ENCODE measurements around the gene HOXA5. TPM values are rescaled to one million over a fixed set of nuclear protein-coding genes. Genes with fewer than 3 reads are reported as not detected.

HOXA5 gene
- total RNA-seq, 4 donors from 2014 or later = 18.3 to 89.8 (median 31.6) TPM

GRCh38 chr7:27152816-27153442 is 9.4 kb upstream of the HOXA5 start:
- Histone ChIP-seq H3K9me3 (no peaks in the 10 kb centered on the region), H3K27me3 (peaks cover 56% of the 10 kb centered on the region), H3K27ac (peak overlapping the region; percentile 95 to 99 (median 98)), H3K4me3 (peak overlapping the region in 3 of 4 donors; percentile 71 to 79 (median 73)), H3K4me1 (peaks cover 21 to 71% (median 51%) of the 10 kb centered on the region in 4 donors), H3K36me3 (no peaks in the 10 kb centered on the region)
- intact Hi-C loops (cut with DNase I; ENCODE audit: low total_unique reads) = no loop called here
- in situ Hi-C loops (cut with MboI; ENCODE audit: low pct_ligation_motif_present in 1 of 4, low pct_unique_long_range_greater_than_20kb in 1 of 4, low sequenced_read_pairs in 3 of 4) = loop anchor here in 3 of 4 donors (10.0 to 25.0 kb wide), 4 partner anchors 788 to 1291 kb away; no protein-coding TSS in a partner anchor
- TF ChIP-seq CTCF (IDR thresholded peaks at IDR 0.05) (no peak), POLR2A (IDR thresholded peaks at IDR 0.05) (no peak), EP300 (IDR thresholded peaks at IDR 0.05; ENCODE audit: low read depth) (no peak), POLR2AphosphoS5 (IDR thresholded peaks at IDR 0.05) (no peak)
- no peak for DNase-seq
- 16 to 34% methylated on average over 3 to 21 of the region's 22 CpGs for WGBS, 2 donors (ENCODE audit: low coverage in 1 of 2)

- Histone ChIP-seq H3K36me3 (no peaks in the 10 kb centered on the region), H3K9me3 (no peaks in the 10 kb centered on the region), H3K4me3 (peak within 1 kb of the TSS; percentile 71 to 81 (median 76)), H3K27ac (peak within 1 kb of the TSS; percentile 95 to 99 (median 98)), H3K4me1 (peaks cover 21 to 79% (median 57%) of the 10 kb centered on the region in 4 donors), H3K27me3 (peaks cover 59% of the 10 kb centered on the region)
- DNase-seq = peak; percentile 84
- in situ Hi-C loops (cut with MboI; ENCODE audit: low pct_ligation_motif_present in 1 of 4, low pct_unique_long_range_greater_than_20kb in 1 of 4, low sequenced_read_pairs in 3 of 4) = loop anchor here in 3 of 4 donors (10.0 to 25.0 kb wide), 4 partner anchors 787 to 1290 kb away; no protein-coding TSS in a partner anchor
- 5% methylated on average over 53 of the region's 53 CpGs; no CpG with 5 or more reads in 1 of the 2 donors for WGBS, 2 donors (ENCODE audit: low coverage in 1 of 2)
- intact Hi-C loops (cut with DNase I; ENCODE audit: low total_unique reads) = no loop called here
- TF ChIP-seq POLR2AphosphoS5 (IDR thresholded peaks at IDR 0.05) (peak; percentile 86 to 98 (median 98)), POLR2A (IDR thresholded peaks at IDR 0.05) (peak; percentile 96), CTCF (IDR thresholded peaks at IDR 0.05) (no peak)
These were observed 8.7 kb upstream of the HOXA5 start, which contains the start of gene HOXA3 for GRCh38 chr7:27151931-27152815. Gene HOXA3, minus strand, starts transcription at chr7:27152583. Its CDS starts 41,943 bp downstream, at chr7:27110640.

GRCh38 chr7:27151341-27151930 is 8.0 kb upstream of the HOXA5 start:
- Histone ChIP-seq H3K27me3 (peaks cover 64% of the 10 kb centered on the region), H3K27ac (peak overlapping the region; percentile 95 to 99 (median 98))
- WGBS, 2 donors (ENCODE audit: low coverage in 1 of 2) = 0% methylated on average over 7 to 27 of the region's 27 CpGs

More at GRCh38 chr7:27151341-27151930, 8.0 kb upstream of the HOXA5 start:
- DNase-seq = no peak
- H3K9me3 ChIP-seq = no peaks in the 10 kb centered on the region
- intact Hi-C loops (cut with DNase I; ENCODE audit: low total_unique reads) = no loop called here
- peaks cover 21 to 81% (median 61%) of the 10 kb centered on the region in 4 donors for H3K4me1 ChIP-seq
- in situ Hi-C loops (cut with MboI; ENCODE audit: low pct_ligation_motif_present in 1 of 4, low pct_unique_long_range_greater_than_20kb in 1 of 4, low sequenced_read_pairs in 3 of 4) = loop anchor here in 3 of 4 donors (10.0 to 25.0 kb wide), 4 partner anchors 787 to 1289 kb away; no protein-coding TSS in a partner anchor
- no peaks in the 10 kb centered on the region for H3K36me3 ChIP-seq
- H3K4me3 ChIP-seq = peak overlapping the region; percentile 71 to 81 (median 76)
- TF ChIP-seq POLR2AphosphoS5 (IDR thresholded peaks at IDR 0.05) = no peak
- no peak for TF ChIP-seq POLR2A (IDR thresholded peaks at IDR 0.05)
- TF ChIP-seq CTCF (IDR thresholded peaks at IDR 0.05) = no peak
- no peak for TF ChIP-seq EP300 (IDR thresholded peaks at IDR 0.05; ENCODE audit: low read depth)
